Muscle layer of colon (tissue), 2 donors: ENCODE measurements around the gene BICRA.

Experiments used
- H3K27ac ChIP-seq: one replicate; pipeline ENCODE4 v1.7.0; 2013; ENCODE audit warnings: low read depth, mild to moderate bottlenecking, low read length, moderate library complexity
- H3K27me3 ChIP-seq, 2 donors: one replicate each; pipeline ENCODE4 v1.7.0; 2013; ENCODE audit warnings: low read length in 2 of 2, mild to moderate bottlenecking in 2 of 2; ENCODE audit not compliant: insufficient read depth in 2 of 2, control insufficient read depth in 1 of 2
- H3K36me3 ChIP-seq: one replicate; pipeline ENCODE4 v1.7.0; 2013; ENCODE audit warnings: mild to moderate bottlenecking, low read length; ENCODE audit not compliant: insufficient read depth
- H3K4me1 ChIP-seq: one replicate; pipeline ENCODE4 v1.7.0; 2013; ENCODE audit warnings: mild to moderate bottlenecking, low read length; ENCODE audit not compliant: insufficient read depth
- H3K4me3 ChIP-seq, 2 donors: one replicate each; pipeline ENCODE4 v1.7.0; 2013; ENCODE audit warnings: low read length in 2 of 2, low read depth in 1 of 2, mild to moderate bottlenecking in 1 of 2, moderate library complexity in 1 of 2
- H3K9ac ChIP-seq: one replicate; pipeline ENCODE4 v1.7.0; 2013; ENCODE audit warnings: low read length
- H3K9me3 ChIP-seq: one replicate; pipeline ENCODE4 v1.7.0; 2013; ENCODE audit warnings: mild to moderate bottlenecking, low read length
- donor health status: abdominal sarcoma.
- donor health status: Adenocarcinoma of cecum.

BICRA gene

DNA sequence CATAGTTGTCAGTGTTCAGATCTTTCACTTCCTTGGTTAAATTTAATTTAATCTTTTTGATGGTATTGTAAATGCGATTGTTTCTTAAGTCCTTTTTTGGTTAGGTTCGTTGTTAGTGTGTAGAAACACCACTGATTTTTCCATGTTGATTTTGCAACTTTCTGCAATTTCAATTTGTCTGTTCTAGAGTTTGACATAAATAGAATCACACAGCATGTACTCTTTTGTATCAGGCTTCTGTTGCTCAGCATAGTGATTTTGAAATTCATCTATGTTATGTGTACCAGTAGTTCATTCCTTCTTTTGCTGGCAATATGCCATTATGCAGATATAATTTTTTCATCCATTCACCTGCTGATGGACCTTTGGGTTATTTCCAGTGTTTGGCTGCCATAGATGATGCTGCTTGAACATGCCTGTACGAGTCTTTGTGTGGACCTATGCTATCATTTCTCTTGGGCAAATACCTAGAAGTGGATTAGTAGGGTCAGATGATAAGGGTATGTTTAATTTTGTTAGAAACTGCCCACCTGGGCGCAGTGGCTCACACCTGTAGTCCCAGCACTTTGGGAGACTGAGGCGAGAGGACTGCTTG, 33.1 kb downstream of the BICRA start:
- Histone ChIP-seq H3K4me1 (peaks cover 49% of the 10 kb centered on the region), H3K27ac (no peak overlapping the region), H3K36me3 (no peaks in the 10 kb centered on the region), H3K4me3 (no peak overlapping the region), H3K9me3 (no peaks in the 10 kb centered on the region), H3K9ac (no peak overlapping the region), H3K27me3 (no peaks in the 10 kb centered on the region)

DNA sequence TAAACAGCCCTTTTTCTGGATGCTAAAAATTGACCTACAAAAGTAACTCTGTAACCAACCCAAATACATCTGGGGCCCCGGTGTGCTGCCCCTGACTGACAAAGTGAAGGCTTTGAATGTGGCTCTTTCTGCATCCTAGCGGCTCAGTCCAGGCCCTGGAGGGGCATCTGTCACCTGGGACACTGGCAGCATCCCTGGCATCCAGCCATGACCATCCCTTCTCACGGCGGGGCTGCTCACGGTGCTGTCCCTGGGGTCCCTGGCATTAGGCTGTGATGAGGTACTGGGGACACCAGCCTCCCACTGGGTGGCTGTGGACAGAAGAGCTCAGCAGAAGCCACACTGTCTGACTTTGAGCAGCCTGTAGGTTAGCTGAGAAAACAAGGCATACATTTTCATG, 34.3 kb downstream of the BICRA start:
- Histone ChIP-seq H3K27ac (no peak overlapping the region), H3K4me1 (peaks cover 43% of the 10 kb centered on the region), H3K36me3 (no peaks in the 10 kb centered on the region), H3K9me3 (no peaks in the 10 kb centered on the region), H3K4me3 (no peak overlapping the region), H3K9ac (no peak overlapping the region), H3K27me3 (no peaks in the 10 kb centered on the region)

DNA sequence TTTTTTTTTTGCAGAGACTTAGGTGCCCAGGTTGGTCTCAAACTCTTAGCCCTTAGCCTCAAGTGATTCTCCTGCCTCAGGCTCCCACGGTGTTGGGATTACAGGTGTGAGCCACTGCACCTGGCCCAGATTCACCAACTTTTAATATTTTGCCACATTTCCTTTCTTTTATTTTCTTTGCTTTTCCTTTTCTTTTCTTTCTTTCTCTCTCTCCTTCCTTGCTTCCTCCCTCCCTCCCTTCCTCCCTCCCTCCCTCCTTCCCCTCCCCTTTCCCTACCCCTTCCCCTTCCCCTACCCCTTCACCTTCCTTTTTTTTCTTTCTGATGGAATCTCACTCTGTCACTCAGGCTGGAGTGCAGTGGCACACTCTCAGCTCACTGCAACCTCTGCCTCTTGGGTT, 35.3 kb downstream of the BICRA start:
- Histone ChIP-seq H3K36me3 (no peaks in the 10 kb centered on the region), H3K9ac (no peak overlapping the region), H3K27ac (peak overlapping the region; percentile 59), H3K4me3 (no peak overlapping the region), H3K4me1 (peaks cover 40% of the 10 kb centered on the region), H3K27me3 (no peaks in the 10 kb centered on the region), H3K9me3 (no peaks in the 10 kb centered on the region)

DNA sequence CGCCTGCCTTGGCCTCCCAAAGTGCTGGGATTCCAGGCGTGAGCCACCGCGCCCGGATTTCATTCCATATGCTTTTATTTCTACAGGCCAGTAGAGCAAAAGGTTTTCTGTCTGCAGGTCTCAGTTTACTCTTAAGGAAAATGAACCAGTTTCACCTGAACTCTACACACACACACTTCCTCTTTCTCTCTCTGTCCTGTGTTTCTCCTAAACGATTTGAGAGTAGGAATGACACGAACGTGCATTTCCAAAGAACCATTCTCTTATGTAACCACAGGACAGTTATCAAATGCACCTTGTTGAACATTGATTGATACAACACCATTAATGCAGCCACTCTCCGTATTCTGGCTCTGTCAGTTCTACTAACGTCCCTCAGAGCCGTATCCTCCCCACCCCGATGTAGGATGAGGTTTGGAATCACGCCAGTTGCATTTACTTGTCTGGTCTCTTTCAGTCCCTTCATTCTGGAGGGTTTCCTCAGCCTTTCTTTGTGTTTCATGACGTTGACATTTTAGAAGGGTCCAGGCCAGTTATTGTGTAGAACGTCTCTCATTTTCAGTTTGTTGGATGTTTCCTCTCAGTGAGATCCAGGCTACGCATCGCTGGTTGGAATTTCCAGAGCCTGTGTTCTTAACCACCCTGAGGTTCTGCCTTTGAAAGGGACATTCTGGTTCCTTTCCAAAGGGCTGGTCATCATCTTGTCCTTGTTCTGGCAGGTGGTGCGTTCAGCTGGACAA, 36.0 kb downstream of the BICRA start:
- Histone ChIP-seq H3K4me3 (peak overlapping the region in 1 of 2 donors; percentile 14), H3K4me1 (peaks cover 40% of the 10 kb centered on the region), H3K27ac (peak overlapping the region; percentile 59)

DNA sequence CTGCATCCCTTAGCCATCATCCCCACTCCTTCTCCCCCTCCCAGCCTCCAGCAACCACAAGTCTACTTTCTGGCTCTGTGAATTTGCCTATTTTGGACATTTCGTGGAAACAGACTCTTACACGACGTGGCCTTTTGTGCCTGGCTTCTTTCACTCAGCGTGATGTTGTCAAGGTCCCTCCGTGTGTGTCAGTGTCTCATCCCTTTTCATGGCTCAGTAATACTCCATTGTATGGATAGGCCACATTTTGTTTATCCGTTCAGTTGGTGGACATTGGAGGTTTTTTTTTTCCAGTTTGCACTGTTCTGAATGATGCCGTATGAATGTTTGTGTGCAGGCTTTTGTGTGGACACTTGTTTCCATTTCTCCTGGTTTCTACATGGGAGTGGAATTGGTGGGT, 38.0 kb downstream of the BICRA start:
- Histone ChIP-seq H3K4me1 (peaks cover 40% of the 10 kb centered on the region), H3K27me3 (no peaks in the 10 kb centered on the region), H3K36me3 (peaks cover 8% of the 10 kb centered on the region), H3K4me3 (no peak overlapping the region), H3K9ac (no peak overlapping the region), H3K9me3 (no peaks in the 10 kb centered on the region), H3K27ac (peak overlapping the region; percentile 59)

More for the DNA sequence above, 36.0 kb downstream of the BICRA start:
- Histone ChIP-seq H3K9ac (no peak overlapping the region), H3K9me3 (no peaks in the 10 kb centered on the region), H3K36me3 (no peaks in the 10 kb centered on the region), H3K27me3 (no peaks in the 10 kb centered on the region)

DNA sequence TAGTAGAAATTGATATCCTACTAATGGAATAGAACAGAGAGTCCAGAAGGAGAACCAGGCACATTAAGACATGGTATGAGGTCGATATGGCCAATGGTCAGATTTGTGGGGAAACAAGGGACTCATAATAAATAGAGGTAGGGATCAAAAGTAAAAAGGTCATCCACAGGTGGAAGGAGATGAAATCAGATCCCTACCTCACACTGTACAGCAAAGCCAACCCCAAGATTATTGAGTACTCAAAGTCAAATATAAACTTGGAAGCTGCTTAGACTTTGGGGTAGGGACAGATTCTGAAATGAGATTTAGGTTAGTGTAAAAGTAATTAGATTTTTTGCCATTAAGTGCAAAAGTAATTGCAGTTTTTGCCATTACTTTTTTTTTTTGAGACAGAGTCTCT, 40.7 kb downstream of the BICRA start:
- Histone ChIP-seq H3K4me3 (no peak overlapping the region), H3K4me1 (peaks cover 25% of the 10 kb centered on the region), H3K27ac (no peak overlapping the region), H3K9me3 (no peaks in the 10 kb centered on the region), H3K27me3 (no peaks in the 10 kb centered on the region), H3K9ac (no peak overlapping the region), H3K36me3 (peaks cover 8% of the 10 kb centered on the region)

DNA sequence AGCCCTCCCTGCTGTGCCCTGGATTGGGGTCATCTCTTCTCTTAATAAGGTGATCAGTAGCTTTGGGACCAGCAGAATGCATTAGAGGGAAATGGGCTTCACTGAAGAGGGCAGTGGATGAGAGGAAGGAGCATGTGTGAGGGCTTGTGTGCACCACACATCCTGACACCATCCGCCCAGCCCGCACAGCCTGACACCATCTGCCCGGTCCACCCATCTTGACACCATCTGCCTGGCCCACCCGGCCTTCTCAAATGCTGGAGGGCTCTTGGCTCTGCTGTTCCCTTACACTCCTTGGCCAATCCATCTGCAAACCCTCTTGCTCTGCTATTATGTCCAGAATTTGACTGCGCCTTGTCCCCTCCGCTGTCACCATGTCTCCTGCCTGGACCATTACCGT, 41.8 kb downstream of the BICRA start:
- Histone ChIP-seq H3K27ac (no peak overlapping the region), H3K9me3 (no peaks in the 10 kb centered on the region), H3K9ac (no peak overlapping the region), H3K36me3 (peaks cover 8% of the 10 kb centered on the region), H3K4me1 (peaks cover 14% of the 10 kb centered on the region), H3K27me3 (no peaks in the 10 kb centered on the region), H3K4me3 (no peak overlapping the region)

DNA sequence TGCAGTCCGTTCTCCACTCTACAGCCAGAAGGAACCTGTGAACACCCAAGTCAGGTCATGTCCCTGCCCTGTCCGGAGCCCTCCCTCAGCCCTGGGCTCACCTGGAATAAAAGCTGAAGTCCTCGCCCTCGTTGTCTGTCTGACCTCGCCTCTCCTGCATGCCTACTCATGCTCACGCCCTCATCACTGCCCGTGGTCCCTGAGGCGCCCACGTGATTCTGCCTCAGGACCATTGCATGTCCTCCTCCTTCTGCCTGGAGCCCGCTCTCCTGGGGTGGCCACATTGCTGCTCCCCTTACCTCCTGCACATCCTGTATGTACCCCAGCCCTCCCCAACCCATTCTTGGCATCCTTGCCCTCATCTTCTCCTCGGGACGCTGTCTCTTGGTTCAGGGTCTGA, 42.2 kb downstream of the BICRA start:
- Histone ChIP-seq H3K27ac (no peak overlapping the region), H3K9me3 (no peaks in the 10 kb centered on the region)

DNA sequence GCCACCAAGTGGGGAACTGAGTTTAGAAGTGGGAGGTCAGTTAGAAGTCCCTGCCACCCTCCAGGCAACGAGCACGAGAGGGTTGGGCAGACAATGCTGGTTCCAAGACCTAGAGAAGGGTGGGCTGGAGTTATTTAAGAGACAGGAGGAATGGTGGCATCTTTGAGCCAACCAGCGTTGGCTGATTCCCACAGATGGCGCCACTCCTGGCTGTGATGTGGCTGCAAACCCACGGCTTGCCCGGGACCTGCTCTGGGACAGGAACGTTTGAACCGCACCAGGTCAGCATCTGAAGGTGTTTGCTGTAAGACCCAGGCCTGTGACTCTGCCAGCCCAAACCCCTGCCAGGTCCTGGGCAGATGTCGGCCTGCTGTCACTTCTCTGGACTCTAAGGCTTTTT, 42.8 kb downstream of the BICRA start:
- Histone ChIP-seq H3K4me1 (peaks cover 4% of the 10 kb centered on the region), H3K4me3 (no peak overlapping the region), H3K36me3 (peaks cover 8% of the 10 kb centered on the region), H3K9me3 (no peaks in the 10 kb centered on the region), H3K27ac (no peak overlapping the region), H3K27me3 (no peaks in the 10 kb centered on the region), H3K9ac (no peak overlapping the region)

More for the DNA sequence above, 42.2 kb downstream of the BICRA start:
- Histone ChIP-seq H3K9ac (no peak overlapping the region), H3K36me3 (peaks cover 8% of the 10 kb centered on the region), H3K4me3 (no peak overlapping the region), H3K27me3 (no peaks in the 10 kb centered on the region), H3K4me1 (peaks cover 9% of the 10 kb centered on the region)

DNA sequence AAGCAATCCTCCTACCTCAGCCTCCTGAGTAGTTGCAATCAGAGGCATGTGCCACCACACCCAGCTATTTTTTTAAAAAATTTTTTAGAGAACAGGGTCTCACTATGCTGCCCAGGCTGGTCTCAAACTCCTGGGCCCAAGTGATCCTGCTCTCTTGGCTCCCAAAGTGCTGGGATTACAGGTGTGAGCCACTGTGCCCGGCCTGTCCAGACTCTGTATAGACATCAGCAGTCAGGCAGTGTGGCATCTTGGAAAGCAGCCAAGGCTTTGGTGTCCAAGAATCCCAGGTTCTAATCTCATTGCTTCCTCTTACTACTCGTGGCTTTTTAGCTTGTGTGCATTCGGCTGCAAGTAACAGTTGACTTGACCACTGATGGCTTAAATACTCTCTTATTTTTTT, 43.4 kb downstream of the BICRA start:
- Histone ChIP-seq H3K27ac (no peak overlapping the region), H3K9ac (no peak overlapping the region), H3K27me3 (no peaks in the 10 kb centered on the region), H3K36me3 (peaks cover 8% of the 10 kb centered on the region), H3K9me3 (no peaks in the 10 kb centered on the region), H3K4me3 (no peak overlapping the region), H3K4me1 (no peaks in the 10 kb centered on the region)

DNA sequence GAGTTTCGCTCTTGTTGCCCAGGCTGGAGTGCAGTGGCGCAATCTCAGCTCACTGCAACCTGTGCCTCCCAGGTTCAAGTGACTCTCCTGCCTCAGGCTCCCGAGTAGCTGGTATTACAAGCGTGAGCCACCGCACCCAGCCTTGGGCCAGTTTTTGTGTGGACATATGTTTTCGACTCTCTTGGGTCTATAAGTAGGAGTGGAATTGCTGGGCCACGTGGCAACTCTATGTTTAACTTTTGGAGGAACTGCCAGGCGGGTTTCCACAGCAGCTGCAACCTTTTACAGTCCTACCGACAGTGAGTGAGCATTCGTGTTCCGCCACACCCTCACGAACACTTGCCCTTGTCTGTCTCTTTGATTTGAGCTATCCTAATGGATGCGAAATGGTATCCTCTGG, 44.9 kb downstream of the BICRA start:
- Histone ChIP-seq H3K9ac (no peak overlapping the region), H3K36me3 (peaks cover 8% of the 10 kb centered on the region), H3K4me3 (no peak overlapping the region), H3K9me3 (no peaks in the 10 kb centered on the region), H3K27ac (no peak overlapping the region), H3K4me1 (peaks cover 3% of the 10 kb centered on the region), H3K27me3 (no peaks in the 10 kb centered on the region)

DNA sequence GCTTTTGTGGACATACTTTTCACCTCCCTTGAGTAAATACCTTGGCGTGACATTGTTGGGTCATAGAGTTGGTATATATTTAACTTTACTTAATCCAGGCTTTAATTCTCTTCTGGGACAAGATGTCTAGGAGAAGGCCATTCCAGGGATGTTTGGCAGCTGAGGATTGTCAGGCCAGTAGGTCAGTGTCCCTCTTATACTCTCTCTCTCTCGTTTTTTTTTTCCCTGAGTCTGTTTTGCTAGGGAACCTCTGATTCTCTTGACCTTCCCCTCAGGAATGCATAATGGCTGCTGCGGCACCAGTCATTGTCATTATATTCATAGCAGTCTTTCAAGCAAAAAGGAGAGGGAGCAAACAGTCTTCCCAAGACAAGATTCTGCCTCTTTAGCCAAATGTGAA, 48.8 kb downstream of the BICRA start:
- Histone ChIP-seq H3K9ac (no peak overlapping the region), H3K27ac (no peak overlapping the region), H3K4me1 (peaks cover 30% of the 10 kb centered on the region)

More for the DNA sequence above, 48.8 kb downstream of the BICRA start:
- H3K9me3 ChIP-seq: no peaks in the 10 kb centered on the region
- H3K36me3 ChIP-seq: no peaks in the 10 kb centered on the region
- no peaks in the 10 kb centered on the region for H3K27me3 ChIP-seq
- H3K4me3 ChIP-seq: no peak overlapping the region
